NB4 (cell line): ENCODE data around the gene FBXO15.
A peak's percentile ranks its signal among the peaks of the same experiment; 100 is the strongest.

Experiments
- DNase-seq: peaks from one replicate; pipeline ENCODE4 v3.0.0; 2010; ENCODE audit warnings: low read depth
- H3K4me3 ChIP-seq: one replicate; pipeline ENCODE4 v1.5.1; 2011; ENCODE audit warnings: mild to moderate bottlenecking, low read depth, low read length, moderate library complexity
- CTCF ChIP-seq: IDR thresholded peaks from one replicate; pipeline ENCODE4 v1.5.1; 2012; ENCODE audit warnings: low read depth, low read length
- MAX ChIP-seq: IDR thresholded peaks from 2 replicates; pipeline ENCODE4 v1.6.1; 2011; ENCODE audit warnings: low read depth, low read length
- MYC ChIP-seq: IDR thresholded peaks from 2 replicates; pipeline ENCODE4 v1.6.1; 2011; ENCODE audit warnings: low read depth, low read length
- POLR2A ChIP-seq: IDR thresholded peaks from 2 replicates; pipeline ENCODE4 v1.6.1; 2011; ENCODE audit warnings: mild to moderate bottlenecking; ENCODE audit not compliant: insufficient read length; ENCODE audit errors: extremely low read depth

FBXO15 gene

DNA sequence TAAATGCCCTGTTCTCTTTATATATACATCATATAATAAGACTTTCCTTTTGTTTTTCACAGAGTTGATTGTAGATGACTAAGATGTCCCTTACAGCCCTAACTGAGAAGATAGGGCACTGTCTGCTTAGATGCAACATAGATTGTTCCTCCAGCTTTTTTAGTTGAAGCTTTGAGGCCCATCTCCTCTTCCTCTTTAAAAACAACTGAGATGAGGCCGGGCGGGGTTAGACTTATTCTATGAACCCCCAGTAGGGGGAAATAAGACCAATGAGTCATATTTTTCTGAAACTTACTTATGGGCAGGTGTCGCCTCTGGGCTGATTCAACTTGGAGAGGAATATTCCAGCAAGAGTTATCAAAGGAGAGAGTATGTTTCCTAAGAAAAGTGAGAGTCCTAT, 84.6 kb downstream of the FBXO15 start:
- DNase-seq, result peak; percentile 32
- H3K4me3 ChIP-seq, result no peak overlapping the region
- TF ChIP-seq CTCF (peak; percentile 15), POLR2A (no peak), MYC (no peak)

- DNase-seq, result no peak
- TF ChIP-seq POLR2A (no peak), CTCF (no peak), MYC (no peak), MAX (no peak)
Observed at GRCh38 chr18:74062037-74062436, 85.6 kb downstream of the FBXO15 start.

DNA sequence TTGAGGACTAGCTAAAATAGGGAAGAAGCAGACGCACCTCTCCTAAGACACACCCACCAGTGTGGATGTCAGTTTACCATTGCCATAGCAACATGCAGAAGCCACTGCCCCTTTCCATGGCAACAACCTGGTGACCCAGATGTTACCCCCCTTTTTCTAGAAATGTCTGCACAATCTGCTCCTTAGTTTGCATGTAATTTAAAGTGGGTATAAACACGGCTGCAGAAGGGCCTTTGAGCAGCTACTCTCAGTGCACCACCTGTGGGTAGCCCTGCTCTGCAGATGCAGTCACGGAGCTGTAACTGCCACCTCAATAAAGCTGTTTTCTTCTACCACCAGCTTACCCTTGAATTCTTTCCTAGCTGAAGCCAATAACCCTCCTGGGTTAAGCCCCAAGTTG, 87.1 kb downstream of the FBXO15 start:
- no peak overlapping the region for H3K4me3 ChIP-seq

More at GRCh38 chr18:74062037-74062436, 85.6 kb downstream of the FBXO15 start:
- no peak overlapping the region for H3K4me3 ChIP-seq

GRCh38 chr18:74050807-74051206, 96.8 kb downstream of the FBXO15 start:
- TF ChIP-seq MYC (no peak), POLR2A (no peak), CTCF (no peak), MAX (no peak)
- no peak for DNase-seq
- no peak overlapping the region for H3K4me3 ChIP-seq

More for the DNA sequence above, 87.1 kb downstream of the FBXO15 start:
- TF ChIP-seq CTCF, result no peak
- TF ChIP-seq MYC, result no peak
- TF ChIP-seq POLR2A, result no peak
- no peak for TF ChIP-seq MAX
- no peak for DNase-seq

DNA sequence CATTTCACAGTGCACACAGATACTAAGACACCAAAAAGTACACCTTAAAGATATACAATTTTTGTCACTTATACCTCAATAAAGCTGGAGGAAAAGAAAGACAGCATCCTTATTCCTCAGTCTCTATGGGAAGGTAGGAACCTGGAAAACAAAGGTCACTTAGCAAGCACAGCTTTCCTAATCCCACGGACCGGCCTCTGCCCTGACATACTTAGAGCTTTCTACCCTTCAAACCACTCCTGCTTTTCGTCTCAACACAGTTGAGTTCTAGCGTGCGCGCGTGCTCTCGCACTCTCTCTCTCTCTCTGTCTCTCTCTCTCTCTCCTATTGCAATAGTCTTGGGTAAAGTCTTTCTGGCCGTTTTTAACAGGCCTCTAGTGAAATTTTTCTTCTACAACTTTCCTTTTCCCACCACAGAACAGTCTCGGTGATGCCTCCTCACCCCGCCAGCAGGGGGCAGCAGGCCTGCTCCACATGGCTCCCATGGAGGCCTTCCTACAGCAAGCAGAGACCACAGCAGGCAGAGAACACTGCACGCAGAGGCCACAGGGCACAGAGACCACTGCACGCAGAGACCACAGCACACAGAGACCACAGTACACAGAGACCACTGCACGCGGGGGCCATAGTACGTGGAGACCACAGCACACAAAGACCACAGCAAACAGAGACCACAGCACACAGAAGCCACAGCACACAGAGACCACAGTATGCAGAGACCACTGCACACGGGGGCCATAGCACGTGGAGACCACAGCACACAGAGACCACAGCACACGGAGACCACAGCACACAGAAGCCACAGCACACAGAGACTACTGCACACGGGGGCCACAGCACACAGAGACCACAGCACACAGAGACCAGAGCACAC, 106.9 kb downstream of the FBXO15 start:
- DNase-seq, result peak; percentile 61
- H3K4me3 ChIP-seq, result no peak overlapping the region
- TF ChIP-seq MYC, result peak; percentile 68
- no peak for TF ChIP-seq POLR2A
- TF ChIP-seq CTCF, result peak; percentile 73
- TF ChIP-seq MAX, result peak; percentile 64

- no peak for TF ChIP-seq CTCF
- TF ChIP-seq MAX, result no peak
- TF ChIP-seq POLR2A, result no peak
- TF ChIP-seq MYC, result no peak
- DNase-seq, result no peak
- H3K4me3 ChIP-seq, result no peak overlapping the region
Observed at GRCh38 chr18:74040008-74040407, 107.6 kb downstream of the FBXO15 start.
